ENCODE results near the gene EFCAB13. TPM values are rescaled to one million over a fixed set of nuclear protein-coding genes. Genes with fewer than 3 reads are reported as not detected.

EFCAB13 gene
- total RNA-seq, 1 experiment from 2014 or later, result 5.1 TPM

GRCh38 chr17:47275245-47275984 lies 48.3 kb upstream of the EFCAB13 start:
- peak; percentile 30 to 53 for DNase-seq
- no peak for TF ChIP-seq CTCF (IDR thresholded peaks at IDR 0.05; ENCODE audit: insufficient read depth in 1 of 2, low read depth in 1 of 2, low read length in 1 of 2, severe bottlenecking in 1 of 2, unreplicated experiment in 1 of 2)
- Mint-ChIP-seq H3K36me3 (ENCODE audit: insufficient read depth, unreplicated experiment) (peaks cover 7% of the 10 kb centered on the region), H3K27me3 (ENCODE audit: insufficient read depth, unreplicated experiment) (no peaks in the 10 kb centered on the region), H3K4me3 (ENCODE audit: unreplicated experiment) (no peak overlapping the region), H3K9me3 (ENCODE audit: unreplicated experiment) (no peaks in the 10 kb centered on the region), H3K27ac (ENCODE audit: unreplicated experiment) (peak overlapping the region; percentile 21), H3K4me1 (ENCODE audit: low read depth, unreplicated experiment) (peaks cover 11% of the 10 kb centered on the region)
- Histone ChIP-seq H3K4me3 (ENCODE audit: low read depth, low read length) (no peak overlapping the region), H3K36me3 (ENCODE audit: control insufficient read depth, insufficient read depth, low read length) (no peaks in the 10 kb centered on the region), H3K9me3 (no peaks in the 10 kb centered on the region), H3K4me1 (peaks cover 7% of the 10 kb centered on the region; the same call in 1 of the 2 replicates), H3K27me3 (replicated peaks; ENCODE audit: control insufficient read depth, insufficient read depth, low read length) (no peaks in the 10 kb centered on the region)
- ChIA-PET CTCF (no interaction called here), POLR2A (interaction anchor here (0.6 kb wide), 1 partner anchor 9 kb away, joined by 3 read pairs; no protein-coding TSS in a partner anchor)
- no TSS peak for BruUV-seq (replicated peaks)
- intact Hi-C loops (cut with micrococcal nuclease; ENCODE audit: unreplicated experiment), result no loop called here

- Mint-ChIP-seq H3K27ac (ENCODE audit: unreplicated experiment) (no peak overlapping the region), H3K9me3 (ENCODE audit: unreplicated experiment) (no peaks in the 10 kb centered on the region), H3K36me3 (ENCODE audit: insufficient read depth, unreplicated experiment) (peaks cover 7% of the 10 kb centered on the region), H3K4me3 (ENCODE audit: unreplicated experiment) (no peak overlapping the region), H3K4me1 (ENCODE audit: low read depth, unreplicated experiment) (peaks cover 11% of the 10 kb centered on the region), H3K27me3 (ENCODE audit: insufficient read depth, unreplicated experiment) (no peaks in the 10 kb centered on the region)
- TF ChIP-seq CTCF (IDR thresholded peaks at IDR 0.05; ENCODE audit: insufficient read depth in 1 of 2, low read depth in 1 of 2, low read length in 1 of 2, severe bottlenecking in 1 of 2, unreplicated experiment in 1 of 2), result no peak
- no peaks in the 10 kb centered on the region for H3K9me3 ChIP-seq
- H3K27me3 ChIP-seq (replicated peaks; ENCODE audit: control insufficient read depth, insufficient read depth, low read length), result no peaks in the 10 kb centered on the region
- no peak overlapping the region for H3K4me3 ChIP-seq (ENCODE audit: low read depth, low read length)
- no TSS peak for BruUV-seq (replicated peaks)
- intact Hi-C loops (cut with micrococcal nuclease; ENCODE audit: unreplicated experiment), result no loop called here
- POLR2A ChIA-PET, result no interaction called here
- no peaks in the 10 kb centered on the region for H3K36me3 ChIP-seq (ENCODE audit: control insufficient read depth, insufficient read depth, low read length)
- peaks cover 7% of the 10 kb centered on the region; the same call in 1 of the 2 replicates for H3K4me1 ChIP-seq
- no peak for DNase-seq
- CTCF ChIA-PET, result interaction anchor here (0.6 kb wide), 1 partner anchor 96 kb away, joined by 3 read pairs; no protein-coding TSS in a partner anchor
Measured at GRCh38 chr17:47276444-47276843, 47.3 kb upstream of the EFCAB13 start.

DNA sequence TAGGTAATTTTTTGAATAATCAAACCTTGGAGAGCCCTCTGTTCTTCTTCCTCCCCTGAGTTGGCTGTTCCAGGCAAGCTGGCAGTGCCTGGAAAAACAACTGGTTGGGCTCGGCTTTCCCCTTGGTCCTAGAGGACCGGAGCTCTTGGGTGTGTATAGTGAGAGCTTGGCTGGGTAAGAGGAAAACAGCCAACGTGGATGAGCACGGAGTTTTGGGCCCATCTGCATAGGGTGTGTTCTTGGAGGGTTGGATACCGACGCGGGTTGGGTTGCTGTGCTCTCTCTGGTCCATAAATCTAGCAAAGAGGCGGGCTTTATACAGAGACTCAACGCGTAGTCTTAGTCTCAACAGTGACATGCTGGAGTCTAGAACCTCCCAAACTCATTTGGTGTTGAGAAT lies 46.9 kb upstream of the EFCAB13 start:
- no TSS peak for BruUV-seq (replicated peaks)
- Histone ChIP-seq H3K27me3 (replicated peaks; ENCODE audit: control insufficient read depth, insufficient read depth, low read length) (no peaks in the 10 kb centered on the region), H3K4me3 (ENCODE audit: low read depth, low read length) (no peak overlapping the region), H3K4me1 (peaks cover 7% of the 10 kb centered on the region; the same call in 1 of the 2 replicates), H3K9me3 (no peaks in the 10 kb centered on the region), H3K36me3 (ENCODE audit: control insufficient read depth, insufficient read depth, low read length) (no peaks in the 10 kb centered on the region)
- TF ChIP-seq CTCF (IDR thresholded peaks at IDR 0.05; ENCODE audit: insufficient read depth in 1 of 2, low read depth in 1 of 2, low read length in 1 of 2, severe bottlenecking in 1 of 2, unreplicated experiment in 1 of 2), result no peak
- Mint-ChIP-seq H3K4me1 (ENCODE audit: low read depth, unreplicated experiment) (peaks cover 11% of the 10 kb centered on the region), H3K36me3 (ENCODE audit: insufficient read depth, unreplicated experiment) (peaks cover 7% of the 10 kb centered on the region), H3K9me3 (ENCODE audit: unreplicated experiment) (no peaks in the 10 kb centered on the region), H3K27ac (ENCODE audit: unreplicated experiment) (no peak overlapping the region), H3K27me3 (ENCODE audit: insufficient read depth, unreplicated experiment) (no peaks in the 10 kb centered on the region), H3K4me3 (ENCODE audit: unreplicated experiment) (no peak overlapping the region)
- CTCF ChIA-PET, result interaction anchor here (0.6 kb wide), 1 partner anchor 97 kb away, joined by 3 read pairs; no protein-coding TSS in a partner anchor
- POLR2A ChIA-PET, result no interaction called here
- intact Hi-C loops (cut with micrococcal nuclease; ENCODE audit: unreplicated experiment), result no loop called here
- DNase-seq, result no peak

Measured in Caco-2 (cell line).